GM19025 (cell line): Measurements from ENCODE around the gene FNBP1.

Experiments
- ATAC-seq: cut with Tn5 transposase; IDR thresholded peaks from one replicate; pipeline ENCODE4 v1.9.1; 2021; ENCODE audit warnings: mild to moderate bottlenecking, low read depth, moderate library complexity; ENCODE audit not compliant: unreplicated experiment

FNBP1 gene

DNA sequence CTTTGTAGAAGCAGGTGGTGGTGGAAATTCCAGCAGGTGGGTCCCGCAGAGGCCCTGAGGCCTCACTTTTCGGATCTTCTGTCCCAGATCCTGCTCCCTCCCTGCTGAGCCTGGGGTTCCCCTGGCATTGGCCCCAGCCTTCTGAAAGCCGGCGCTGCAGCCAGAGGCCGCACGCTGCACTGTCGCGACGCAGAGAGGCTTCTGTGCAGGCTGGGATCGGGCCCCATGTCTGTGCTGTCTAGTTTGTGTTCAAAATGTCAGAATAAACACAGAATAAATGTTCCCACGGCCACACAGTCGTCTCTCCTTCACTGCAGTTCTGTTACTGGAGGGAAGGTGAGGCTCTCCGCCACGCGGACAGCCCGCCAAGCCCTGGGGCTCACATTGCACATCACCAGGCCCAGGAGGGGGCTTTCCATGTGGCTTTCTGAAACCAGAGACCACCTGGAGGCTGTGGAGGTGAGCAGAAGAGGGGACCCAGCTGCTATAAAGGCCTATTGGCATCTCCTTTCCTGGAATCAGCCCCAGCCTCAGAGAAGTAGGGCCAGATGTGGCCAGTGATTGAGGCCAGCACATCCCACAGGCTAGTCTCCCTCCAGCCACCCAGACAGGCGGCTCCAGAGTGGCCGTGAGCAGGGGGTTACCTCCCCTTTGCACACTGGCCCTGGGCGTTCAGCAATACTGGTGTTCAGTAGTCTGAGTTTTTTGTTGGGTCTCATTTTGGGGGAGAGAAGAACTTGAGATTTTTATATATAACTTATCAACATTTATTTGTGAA is 161.3 kb downstream of the FNBP1 start:
- no peak for ATAC-seq

DNA sequence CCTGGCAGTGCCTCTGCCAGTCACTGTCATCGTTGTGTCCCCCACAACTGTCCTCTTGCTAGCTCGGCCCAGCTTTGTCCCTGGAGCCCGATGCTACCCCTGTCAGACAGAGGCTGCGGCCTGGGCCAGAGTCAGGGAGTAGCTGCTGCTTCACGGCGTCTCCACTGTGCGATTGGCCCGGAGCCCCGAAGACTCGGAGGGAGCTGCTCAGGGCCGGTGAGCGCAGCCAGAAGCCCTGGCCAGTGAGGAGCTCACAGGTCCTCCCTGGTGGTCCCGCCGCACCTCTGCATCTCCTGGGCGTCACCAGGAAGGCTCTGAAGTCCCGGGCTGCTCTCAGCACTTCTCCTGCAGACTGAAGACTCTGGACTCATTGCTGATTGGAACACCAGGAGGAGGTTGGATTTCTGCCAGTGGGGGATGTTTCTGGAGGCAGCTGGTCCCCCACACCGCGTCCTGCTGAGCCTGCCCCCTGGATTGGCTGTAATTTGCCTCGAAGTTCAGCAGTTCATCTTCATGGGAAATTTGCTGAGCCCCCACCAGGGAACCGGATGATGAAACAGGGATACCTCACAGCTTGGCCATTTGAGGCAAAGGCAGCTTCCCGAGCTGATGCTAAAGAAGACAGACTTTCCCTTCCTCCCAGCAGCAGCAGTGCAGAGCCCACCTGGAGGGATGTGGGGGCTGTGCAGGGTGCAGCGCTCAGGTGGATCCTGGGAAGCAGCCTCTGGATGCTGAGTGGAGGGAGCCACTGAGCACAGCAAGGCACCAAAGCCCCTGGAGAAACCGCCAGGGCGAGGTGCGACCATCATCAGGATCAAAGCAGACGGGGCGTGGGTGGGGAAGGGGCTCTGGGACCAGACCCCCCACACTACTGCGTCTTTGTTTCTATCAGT is 162.1 kb downstream of the FNBP1 start:
- no peak for ATAC-seq

DNA sequence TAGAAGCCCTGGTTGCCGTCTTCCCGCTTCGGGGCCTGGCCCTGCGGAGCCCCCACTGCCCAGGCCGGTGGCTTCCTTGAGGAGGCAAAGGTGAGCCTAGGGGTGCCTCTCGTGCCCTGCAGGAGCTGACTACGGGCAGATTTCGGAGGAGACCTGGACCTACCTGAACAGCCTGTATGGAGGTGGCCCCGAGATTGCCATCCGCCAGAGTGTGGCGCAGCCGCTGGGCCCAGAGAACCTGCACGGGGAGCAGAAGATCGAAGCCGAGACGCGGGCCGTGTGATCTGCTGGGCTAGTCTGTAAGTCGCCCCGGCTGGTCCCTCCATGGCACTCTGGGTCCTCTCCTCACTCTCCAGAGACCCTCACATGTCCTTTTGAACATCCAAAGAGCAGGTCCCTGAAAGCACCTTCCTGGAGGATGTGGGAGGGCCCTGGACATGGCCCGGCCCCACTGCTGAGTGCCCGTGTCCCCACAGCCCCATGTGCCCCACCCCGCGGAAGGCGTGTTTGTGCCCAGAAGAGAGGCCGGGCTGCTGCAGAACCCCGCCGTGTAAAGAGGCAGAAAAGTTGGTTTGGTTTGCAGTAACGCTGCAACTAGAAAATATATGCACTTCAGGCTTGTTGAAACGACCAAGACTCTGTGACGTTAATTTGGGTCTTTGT is 162.9 kb downstream of the FNBP1 start:
- no peak for ATAC-seq

- no peak for ATAC-seq
Observed at GRCh38 chr9:129879103-129879699, 163.8 kb downstream of the FNBP1 start.

- ATAC-seq: no peak
Observed at GRCh38 chr9:129878291-129878690, 164.7 kb downstream of the FNBP1 start.

DNA sequence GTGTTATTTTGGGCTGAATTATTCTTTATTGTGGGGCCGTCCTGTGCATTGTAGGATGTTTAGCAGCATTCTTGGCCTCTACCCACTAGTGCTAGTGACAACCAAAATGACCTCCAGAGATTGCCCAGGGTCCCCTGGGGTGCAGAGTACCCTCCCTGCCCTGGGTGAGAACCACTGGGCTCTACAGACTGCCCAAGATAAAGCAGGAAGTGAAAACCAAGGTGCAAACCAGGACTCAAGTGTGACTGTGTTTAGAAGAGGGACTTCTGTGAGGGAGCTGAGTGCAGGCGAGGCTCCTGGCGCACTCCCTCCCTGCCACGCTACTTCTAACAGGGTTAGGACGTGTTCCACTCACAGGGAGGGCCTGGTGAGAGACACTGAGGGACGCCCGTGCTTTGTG is 166.2 kb downstream of the FNBP1 start:
- no peak for ATAC-seq

GRCh38 chr9:129875687-129876395 is 167.1 kb downstream of the FNBP1 start:
- ATAC-seq: no peak

DNA sequence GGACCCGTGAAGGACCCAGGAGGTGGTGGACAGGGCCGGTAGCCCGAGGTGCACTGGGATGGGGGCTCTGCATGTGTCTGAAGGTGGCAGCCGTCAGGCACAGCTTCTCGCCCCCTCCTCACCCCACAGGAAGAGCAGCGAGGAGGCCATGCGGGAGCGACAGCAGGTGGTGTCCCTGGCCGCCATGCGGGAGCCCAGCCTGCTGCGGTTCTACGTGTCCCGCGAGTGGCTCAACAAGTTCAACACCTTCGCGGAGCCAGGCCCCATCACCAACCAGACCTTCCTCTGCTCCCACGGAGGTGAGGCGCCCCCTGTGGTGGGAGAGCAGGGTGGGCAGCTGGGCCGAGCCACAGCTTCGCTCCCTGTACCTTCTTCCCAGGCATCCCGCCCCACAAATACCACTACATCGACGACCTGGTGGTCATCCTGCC is 167.8 kb downstream of the FNBP1 start:
- no peak for ATAC-seq

DNA sequence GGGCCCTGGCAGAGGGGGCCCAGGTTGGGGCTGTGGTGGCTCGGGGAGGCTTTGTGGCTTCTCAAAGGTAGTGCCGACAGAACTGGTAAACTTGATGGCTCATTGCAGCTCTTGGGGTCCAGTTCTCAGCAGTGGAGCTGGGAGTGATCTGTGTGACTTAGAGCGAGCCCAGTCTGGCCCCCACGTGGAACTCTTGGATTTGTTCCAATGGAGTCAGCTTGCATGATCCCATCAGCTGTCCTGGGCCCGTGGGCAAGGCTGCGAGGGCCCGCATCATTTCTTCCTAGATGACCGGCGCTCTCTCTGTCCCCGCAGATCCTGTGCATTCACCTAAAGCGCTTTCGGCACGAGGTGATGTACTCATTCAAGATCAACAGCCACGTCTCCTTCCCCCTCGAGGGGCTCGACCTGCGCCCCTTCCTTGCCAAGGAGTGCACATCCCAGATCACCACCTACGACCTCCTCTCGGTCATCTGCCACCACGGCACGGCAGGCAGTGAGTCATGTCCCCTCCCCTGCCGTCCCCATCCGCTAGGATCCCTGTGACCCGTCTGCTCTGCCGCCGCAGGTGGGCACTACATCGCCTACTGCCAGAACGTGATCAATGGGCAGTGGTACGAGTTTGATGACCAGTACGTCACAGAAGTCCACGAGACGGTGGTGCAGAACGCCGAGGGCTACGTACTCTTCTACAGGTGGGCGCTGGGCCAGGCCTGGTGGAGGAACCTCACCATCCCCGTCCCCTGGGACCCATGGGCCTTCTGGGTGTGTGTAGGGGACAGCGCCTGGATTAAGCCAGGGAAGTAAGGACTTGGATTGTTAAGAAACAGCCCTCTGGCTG is 168.5 kb downstream of the FNBP1 start:
- no peak for ATAC-seq

- no peak for ATAC-seq
Observed at GRCh38 chr9:129873563-129874190, 169.3 kb downstream of the FNBP1 start.

GRCh38 chr9:129871046-129871445 is 171.9 kb downstream of the FNBP1 start:
- ATAC-seq: no peak

GRCh38 chr9:129869585-129870501 is 173.1 kb downstream of the FNBP1 start:
- ATAC-seq: no peak

DNA sequence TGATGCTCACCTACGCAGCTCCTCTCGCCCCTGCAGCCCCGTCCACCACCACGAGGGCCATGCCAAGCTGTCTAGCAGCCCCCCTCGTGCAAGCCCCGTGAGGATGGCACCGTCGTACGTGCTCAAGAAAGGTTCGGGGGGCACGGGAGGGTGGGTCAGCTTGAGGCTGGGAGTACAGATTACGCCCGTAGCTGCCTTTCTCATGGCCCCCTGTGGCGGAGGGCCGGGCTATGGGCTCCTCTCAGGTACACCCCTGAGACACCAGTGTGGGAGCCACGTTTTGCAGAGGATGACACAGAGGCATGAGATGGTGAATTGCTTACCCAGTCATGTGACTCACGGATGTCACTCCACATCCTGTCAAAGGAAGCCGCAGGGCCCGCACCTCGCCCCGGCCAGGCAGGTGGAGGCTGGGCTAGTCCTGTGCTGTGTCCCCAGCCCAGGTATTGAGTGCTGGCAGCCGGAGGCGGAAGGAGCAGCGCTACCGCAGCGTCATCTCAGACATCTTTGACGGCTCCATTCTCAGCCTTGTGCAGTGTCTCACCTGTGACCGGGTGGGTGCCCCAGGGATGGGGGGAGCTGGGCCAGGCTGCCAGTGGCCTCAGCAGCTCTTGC is 174.0 kb downstream of the FNBP1 start:
- no peak for ATAC-seq

- no peak for ATAC-seq
Observed at GRCh38 chr9:129868023-129868871, 174.7 kb downstream of the FNBP1 start.

- ATAC-seq: no peak
Observed at GRCh38 chr9:129867136-129868022, 175.6 kb downstream of the FNBP1 start.
